K562 treated with DMSO at 1 percent for 4 hours (cell line): ENCODE results near the gene DDAH2. TPM values are rescaled to one million over a fixed set of nuclear protein-coding genes. Genes with fewer than 3 reads are reported as not detected.

ENCODE experiments used
- total RNA-seq: library from RNA; unstranded; fragments of 300-600 nt; gene quantifications from 2 replicates; pipeline ENCODE4 v1.2.3, GENCODE V29; 2022; ENCODE audit not compliant: insufficient read depth

Gene DDAH2
- total RNA-seq = 66.8 and 75.1 TPM in 2 replicates

DNA sequence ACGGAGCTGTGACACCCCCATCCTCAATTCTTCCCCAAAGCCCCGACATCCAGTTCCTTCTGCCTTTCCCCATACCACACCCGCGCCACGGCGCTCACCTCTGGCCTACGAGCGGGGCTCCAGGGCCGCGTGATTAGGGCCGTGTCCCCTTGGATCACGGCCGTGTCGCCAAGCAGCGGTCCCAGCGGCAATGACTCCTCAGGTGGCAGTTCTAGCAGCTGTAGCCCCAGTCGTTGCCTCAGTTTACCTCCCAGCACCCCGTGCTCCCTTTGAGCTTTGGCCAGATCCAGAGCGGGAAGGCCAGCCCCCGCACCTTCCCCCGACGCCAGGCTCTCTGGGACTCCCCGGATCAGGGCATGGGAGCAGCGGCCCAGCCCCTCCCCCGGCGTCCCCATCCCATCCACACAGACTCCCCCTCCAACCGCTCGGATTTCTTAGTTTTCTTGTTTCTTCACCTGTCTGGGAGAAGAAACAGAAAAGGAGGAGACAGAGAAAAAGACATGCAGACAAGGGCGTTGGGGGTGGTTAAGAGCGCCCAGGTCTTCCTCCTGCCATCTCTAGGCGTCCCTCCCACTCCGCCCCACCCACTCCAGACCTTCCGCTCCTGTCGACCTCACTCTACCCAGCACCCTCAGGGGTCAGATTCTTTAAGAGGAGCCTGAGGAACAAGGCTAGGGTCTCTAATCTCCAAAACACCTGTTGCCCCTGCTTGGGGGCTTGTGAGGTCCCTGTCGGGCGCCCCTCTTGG is at the start of gene DDAH2:
Gene DDAH2, minus strand, starts transcription at position 533 of the 748 bp plus-strand sequence. Its CDS starts 138 bp downstream, at position 395.

DNA sequence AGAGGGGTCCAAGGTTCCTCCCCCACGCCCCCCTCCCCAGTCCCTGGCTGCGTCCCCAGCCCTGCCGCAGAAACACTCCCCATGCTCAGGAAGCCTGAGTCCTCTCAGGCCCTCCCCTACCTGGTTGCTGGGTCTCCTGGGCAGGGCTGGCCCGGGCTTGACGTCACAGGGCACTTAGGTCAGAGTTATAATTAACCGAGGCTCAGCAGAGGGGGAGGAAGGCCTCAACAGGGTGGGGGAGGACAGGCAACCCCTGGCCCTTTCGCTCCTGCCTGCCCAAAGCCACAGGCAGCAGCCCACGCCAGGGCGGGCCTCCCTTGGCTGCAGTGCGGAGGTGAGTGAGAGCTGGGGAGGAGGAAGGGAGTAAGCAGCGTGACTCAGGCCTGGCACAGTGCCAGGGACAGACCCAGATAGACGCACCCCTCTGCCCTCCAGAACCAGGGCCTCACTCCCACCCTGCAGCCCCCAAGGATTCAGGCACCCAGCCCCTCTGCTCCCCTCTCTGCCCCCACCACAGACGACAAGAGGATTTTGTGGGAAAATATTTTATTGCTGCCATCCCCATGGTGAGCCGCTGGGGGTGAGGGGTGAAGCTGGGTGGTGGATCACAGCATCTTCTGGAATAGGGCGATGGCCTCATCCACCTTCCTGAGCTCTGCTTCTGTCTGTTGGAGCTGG is 48.0 kb upstream of the DDAH2 start, which contains the start of gene VWA7:
Gene VWA7, minus strand, starts transcription at position 340 of the 678 bp plus-strand sequence. CDS start 549 bp downstream, outside the sequence.

DNA sequence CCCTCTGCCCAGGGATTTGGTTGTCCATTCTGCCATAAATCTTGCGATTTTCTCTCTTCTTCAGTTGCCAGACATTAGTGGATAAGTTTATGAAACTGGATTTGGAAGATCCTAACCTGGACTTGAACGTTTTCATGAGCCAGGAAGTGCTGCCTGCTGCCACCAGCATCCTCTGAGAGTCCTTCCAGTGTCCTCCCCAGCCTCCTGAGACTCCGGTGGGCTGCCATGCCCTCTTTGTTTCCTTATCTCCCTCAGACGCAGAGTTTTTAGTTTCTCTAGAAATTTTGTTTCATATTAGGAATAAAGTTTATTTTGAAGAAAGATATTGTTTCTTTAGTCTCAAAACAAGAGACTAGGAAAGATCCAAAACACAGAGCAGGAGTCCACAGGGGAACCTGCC is 33.3 kb upstream of the DDAH2 start, which contains the start of gene SAPCD1:
Gene SAPCD1, plus strand, starts transcription at position 301 of the 400 bp plus-strand sequence. CDS start 399 bp downstream, outside the sequence.

DNA sequence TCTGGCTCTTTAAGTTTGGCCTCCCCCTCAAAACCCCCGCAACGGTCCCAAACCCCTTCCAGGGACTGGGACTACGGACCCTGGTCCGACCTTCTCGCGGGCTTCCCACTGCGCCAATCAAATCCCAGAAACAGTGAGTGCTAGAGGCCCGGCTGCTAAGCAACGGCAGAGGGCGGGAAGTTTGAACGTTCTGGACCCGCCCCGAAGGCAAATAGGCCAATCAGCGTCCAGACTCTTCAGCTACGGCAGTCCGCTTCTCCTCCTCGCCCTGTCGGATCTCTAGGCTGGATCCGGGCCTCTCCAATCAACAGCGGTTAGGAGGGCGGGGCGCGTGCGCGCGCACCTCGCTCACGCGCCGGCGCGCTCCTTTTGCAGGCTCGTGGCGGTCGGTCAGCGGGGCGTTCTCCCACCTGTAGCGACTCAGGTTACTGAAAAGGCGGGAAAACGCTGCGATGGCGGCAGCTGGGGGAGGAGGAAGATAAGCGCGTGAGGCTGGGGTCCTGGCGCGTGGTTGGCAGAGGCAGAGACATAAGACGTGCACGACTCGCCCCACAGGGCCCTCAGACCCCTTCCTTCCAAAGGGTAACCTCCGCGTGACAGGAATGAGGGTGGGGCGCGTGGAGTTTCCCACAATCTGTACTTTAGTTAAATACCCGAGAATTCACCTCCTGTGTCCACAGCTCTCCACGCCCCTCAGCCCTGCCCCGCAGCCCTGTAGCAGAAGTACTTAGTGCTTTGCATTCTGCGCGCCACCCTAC is 10.7 kb upstream of the DDAH2 start, which contains the start of gene MSH5:
Gene MSH5, plus strand, starts transcription at position 367 of the 758 bp plus-strand sequence. CDS start 462 bp downstream, outside the sequence.

GRCh38 chr6:31736021-31736767 is 7.1 kb upstream of the DDAH2 start, which contains the start of gene CLIC1:
CLIC1 (minus strand) TSS chr6:31736530; CDS start chr6:31736300, 230 bp downstream.

GRCh38 chr6:31723245-31723979 is 5.7 kb downstream of the DDAH2 start, which contains the start of gene MPIG6B:
MPIG6B (plus strand) TSS chr6:31723373; CDS start chr6:31723384, 11 bp downstream.

DNA sequence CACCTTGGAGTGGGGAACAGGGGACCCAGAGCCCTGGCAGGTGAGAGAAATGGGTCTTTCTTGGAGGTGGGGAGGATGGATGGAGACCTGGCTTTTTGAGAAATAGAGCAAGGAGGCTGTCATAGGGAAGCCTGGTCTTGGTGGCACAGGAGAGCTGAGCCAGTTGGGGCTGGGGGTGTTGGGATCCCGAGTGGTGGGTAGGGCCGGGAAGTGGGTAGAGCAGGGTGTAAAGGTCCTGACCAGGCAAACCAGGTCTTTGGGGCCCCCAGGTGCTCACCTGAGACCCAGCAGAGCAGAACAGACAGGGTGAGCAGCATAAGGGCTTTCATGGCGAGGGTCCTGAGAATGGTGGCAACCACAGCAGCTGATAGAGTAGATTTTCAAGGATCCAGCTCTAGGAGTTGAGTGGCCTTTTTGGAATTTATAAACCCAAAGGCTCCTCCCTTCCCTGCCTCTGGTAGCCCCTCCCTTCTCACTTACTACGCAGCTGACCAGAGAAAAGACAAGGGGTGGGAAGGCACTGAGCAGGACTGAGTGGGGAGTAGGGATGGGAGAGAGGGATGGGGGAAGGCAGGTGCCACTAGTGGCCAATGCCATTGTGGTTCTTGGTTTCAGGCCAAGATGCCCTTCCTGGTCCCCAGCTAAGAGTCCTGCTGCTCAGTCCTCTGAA is 7.6 kb downstream of the DDAH2 start, which contains the start of gene LY6G6C:
Gene LY6G6C, minus strand, starts transcription at position 396 of the 670 bp plus-strand sequence. Its CDS starts 67 bp downstream, at position 329.

DNA sequence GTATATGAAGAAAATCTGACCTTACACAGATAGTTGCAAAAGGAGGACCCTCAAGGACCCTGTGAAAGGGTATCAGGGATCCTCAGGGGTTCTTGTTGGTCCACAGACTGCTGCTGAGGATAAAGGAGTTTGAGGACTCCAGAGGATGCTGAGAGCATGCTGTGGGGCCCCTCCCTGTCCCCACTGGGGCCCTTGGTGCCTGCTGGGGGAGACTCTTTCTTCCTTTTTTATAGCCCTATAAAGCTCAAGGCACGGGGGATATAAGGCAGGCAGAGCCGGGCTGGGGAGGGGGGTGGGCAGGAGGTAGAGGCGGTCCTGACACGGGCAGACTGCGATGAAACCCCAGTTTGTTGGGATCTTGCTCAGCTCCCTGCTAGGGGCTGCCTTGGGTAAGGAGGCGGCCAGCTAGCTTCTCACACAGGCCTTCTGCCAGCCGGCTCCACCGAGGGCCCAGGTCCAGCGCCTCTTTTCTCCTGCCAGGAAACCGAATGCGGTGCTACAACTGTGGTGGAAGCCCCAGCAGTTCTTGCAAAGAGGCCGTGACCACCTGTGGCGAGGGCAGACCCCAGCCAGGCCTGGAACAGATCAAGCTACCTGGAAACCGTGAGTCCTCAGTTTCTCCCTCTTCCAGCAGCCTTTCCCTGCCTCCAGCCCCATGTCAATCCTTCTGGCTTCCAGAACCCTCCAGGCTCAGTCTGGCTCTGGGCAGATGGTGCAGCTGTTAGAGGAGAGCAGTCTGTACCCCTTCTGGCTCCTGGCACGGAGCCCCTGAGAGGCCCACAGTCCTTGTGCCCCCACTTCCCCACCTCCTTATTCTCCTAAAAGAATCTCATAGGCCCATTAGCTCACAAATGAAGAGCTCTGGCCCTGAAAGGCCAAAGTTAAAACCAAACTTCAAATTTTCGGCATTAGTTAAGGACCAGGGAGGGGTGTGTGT is 13.8 kb downstream of the DDAH2 start, which contains the start of gene LY6G6D:
Gene LY6G6D, plus strand, starts transcription at position 327 of the 937 bp plus-strand sequence. Its CDS starts 8 bp downstream, at position 335.

GRCh38 chr6:31706599-31706998 is 22.5 kb downstream of the DDAH2 start, which contains the start of gene LY6G6F:
LY6G6F (plus strand) TSS chr6:31706866; CDS start chr6:31706907, 41 bp downstream.

GRCh38 chr6:31702819-31703716 is 26.0 kb downstream of the DDAH2 start, which contains the start of gene ABHD16A:
ABHD16A (minus strand) TSS chr6:31703324; CDS start chr6:31703281, 43 bp downstream.

GRCh38 chr6:31680226-31681134 is 48.6 kb downstream of the DDAH2 start, which contains the start of gene LY6G5C:
LY6G5C (minus strand) TSS chr6:31681067; CDS start chr6:31680373, 694 bp downstream.

Other genes starting within 250 kb of the DDAH2 start
- 20.6 and 25.7 TPM in 2 replicates for gene MICB, start 231.2 kb downstream of the DDAH2 start, total RNA-seq
- gene MCCD1, start 200.3 kb downstream of the DDAH2 start, total RNA-seq = not detected in 2 replicates
- 175 and 204 TPM in 2 replicates for gene DDX39B, start 187.3 kb downstream of the DDAH2 start, total RNA-seq
- gene ATP6V1G2, start 182.7 kb downstream of the DDAH2 start, total RNA-seq = not detected in 2 replicates
- gene NFKBIL1, start 181.7 kb downstream of the DDAH2 start, total RNA-seq = 54.0 and 55.3 TPM in 2 replicates
- not detected in 2 replicates for gene LTA, start 157.0 kb downstream of the DDAH2 start, total RNA-seq
- 0.39 TPM in 1 of 2 replicates, not detected in the other for gene TNF, start 153.7 kb downstream of the DDAH2 start, total RNA-seq
- gene LTB, start 146.9 kb downstream of the DDAH2 start, total RNA-seq = not detected in 2 replicates
- gene LST1, start 143.0 kb downstream of the DDAH2 start, total RNA-seq = 8.0 and 9.8 TPM in 2 replicates
- gene NCR3, start 136.3 kb downstream of the DDAH2 start, total RNA-seq = 1.7 TPM in 1 of 2 replicates, not detected in the other
- 26.7 and 27.1 TPM in 2 replicates for gene AIF1, start 114.1 kb downstream of the DDAH2 start, total RNA-seq
- 185 and 248 TPM in 2 replicates for gene PRRC2A, start 108.6 kb downstream of the DDAH2 start, total RNA-seq
- gene BAG6, start 76.6 kb downstream of the DDAH2 start, total RNA-seq = 380 and 409 TPM in 2 replicates
- gene APOM, start 73.4 kb downstream of the DDAH2 start, total RNA-seq = 8.4 and 11.2 TPM in 2 replicates
- gene C6orf47, start 68.5 kb downstream of the DDAH2 start, total RNA-seq = 17.7 and 18.6 TPM in 2 replicates
- gene GPANK1, start 64.3 kb downstream of the DDAH2 start, total RNA-seq = 23.4 and 36.8 TPM in 2 replicates
- 613 and 654 TPM in 2 replicates for gene CSNK2B, start 63.2 kb downstream of the DDAH2 start, total RNA-seq
- gene LY6G5B, start 59.3 kb downstream of the DDAH2 start, total RNA-seq = 5.0 and 12.4 TPM in 2 replicates
- gene LY6G5C, start 48.2 kb downstream of the DDAH2 start, total RNA-seq = 3.4 TPM in 1 of 2 replicates, not detected in the other
- gene ABHD16A, start 26.0 kb downstream of the DDAH2 start, total RNA-seq = 91.1 and 99.5 TPM in 2 replicates
- gene LY6G6F, start 22.4 kb downstream of the DDAH2 start, total RNA-seq = not detected in 2 replicates
- not detected in 2 replicates for gene LY6G6D, start 14.0 kb downstream of the DDAH2 start, total RNA-seq
- not detected in 2 replicates for gene LY6G6C, start 7.6 kb downstream of the DDAH2 start, total RNA-seq
- 0.51 TPM in 1 of 2 replicates, not detected in the other for gene MPIG6B, start 5.9 kb downstream of the DDAH2 start, total RNA-seq
- gene CLIC1, start 7.2 kb upstream of the DDAH2 start, total RNA-seq = 1,213 and 1,370 TPM in 2 replicates
- gene MSH5, start 10.7 kb upstream of the DDAH2 start, total RNA-seq = 22.0 and 30.3 TPM in 2 replicates
- gene SAPCD1, start 33.4 kb upstream of the DDAH2 start, total RNA-seq = 2.6 and 8.2 TPM in 2 replicates
- 5.4 and 5.6 TPM in 2 replicates for gene VWA7, start 48.0 kb upstream of the DDAH2 start, total RNA-seq
- 147 and 165 TPM in 2 replicates for gene VARS1, start 66.5 kb upstream of the DDAH2 start, total RNA-seq
- gene LSM2, start 77.7 kb upstream of the DDAH2 start, total RNA-seq = 139 and 155 TPM in 2 replicates
- gene HSPA1L, start 86.0 kb upstream of the DDAH2 start, total RNA-seq = 2.5 and 2.8 TPM in 2 replicates
- gene HSPA1A, start 86.2 kb upstream of the DDAH2 start, total RNA-seq = 641 and 912 TPM in 2 replicates
- gene HSPA1B, start 98.4 kb upstream of the DDAH2 start, total RNA-seq = 595 and 769 TPM in 2 replicates
- gene NEU1, start 133.5 kb upstream of the DDAH2 start, total RNA-seq = 232 TPM in 2 replicates
- gene SLC44A4, start 149.7 kb upstream of the DDAH2 start, total RNA-seq = 12.7 and 13.4 TPM in 2 replicates
- 61.5 and 78.2 TPM in 2 replicates for gene EHMT2, start 168.4 kb upstream of the DDAH2 start, total RNA-seq
- 6.4 and 10.3 TPM in 2 replicates for gene ZBTB12, start 172.8 kb upstream of the DDAH2 start, total RNA-seq
- 8.3 and 9.1 TPM in 2 replicates for gene C2, start 198.4 kb upstream of the DDAH2 start, total RNA-seq
- 3.8 TPM in 1 of 2 replicates, not detected in the other for gene CFB, start 216.8 kb upstream of the DDAH2 start, total RNA-seq
- 78.2 and 128 TPM in 2 replicates for gene NELFE, start 229.7 kb upstream of the DDAH2 start, total RNA-seq
- gene SKIC2, start 229.9 kb upstream of the DDAH2 start, total RNA-seq = 43.6 and 60.1 TPM in 2 replicates
- gene DXO, start 242.8 kb upstream of the DDAH2 start, total RNA-seq = 16.6 and 24.1 TPM in 2 replicates